ENCODE data around the gene UBN1.

DNA sequence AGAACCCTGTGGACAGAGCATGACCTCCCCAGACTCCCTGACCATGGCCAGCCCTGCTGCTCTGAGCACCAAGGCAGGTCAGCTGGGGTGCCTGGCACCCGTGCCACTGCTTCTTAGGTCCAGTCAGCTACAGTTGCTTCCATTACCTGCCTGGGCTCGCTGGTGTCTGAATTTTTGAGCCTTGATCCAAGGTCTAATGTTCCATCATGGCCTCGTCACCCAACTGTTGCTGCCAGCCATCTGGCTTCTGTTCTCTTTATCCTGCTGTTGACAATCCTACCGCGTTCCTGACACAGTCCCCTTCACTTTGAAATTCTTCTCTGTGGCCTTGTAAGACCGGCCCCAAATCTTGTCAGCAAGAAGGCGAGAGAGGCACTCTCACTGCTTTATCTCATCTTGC, 16.9 kb upstream of the UBN1 start:
- TF ChIP-seq, protein P1, sequence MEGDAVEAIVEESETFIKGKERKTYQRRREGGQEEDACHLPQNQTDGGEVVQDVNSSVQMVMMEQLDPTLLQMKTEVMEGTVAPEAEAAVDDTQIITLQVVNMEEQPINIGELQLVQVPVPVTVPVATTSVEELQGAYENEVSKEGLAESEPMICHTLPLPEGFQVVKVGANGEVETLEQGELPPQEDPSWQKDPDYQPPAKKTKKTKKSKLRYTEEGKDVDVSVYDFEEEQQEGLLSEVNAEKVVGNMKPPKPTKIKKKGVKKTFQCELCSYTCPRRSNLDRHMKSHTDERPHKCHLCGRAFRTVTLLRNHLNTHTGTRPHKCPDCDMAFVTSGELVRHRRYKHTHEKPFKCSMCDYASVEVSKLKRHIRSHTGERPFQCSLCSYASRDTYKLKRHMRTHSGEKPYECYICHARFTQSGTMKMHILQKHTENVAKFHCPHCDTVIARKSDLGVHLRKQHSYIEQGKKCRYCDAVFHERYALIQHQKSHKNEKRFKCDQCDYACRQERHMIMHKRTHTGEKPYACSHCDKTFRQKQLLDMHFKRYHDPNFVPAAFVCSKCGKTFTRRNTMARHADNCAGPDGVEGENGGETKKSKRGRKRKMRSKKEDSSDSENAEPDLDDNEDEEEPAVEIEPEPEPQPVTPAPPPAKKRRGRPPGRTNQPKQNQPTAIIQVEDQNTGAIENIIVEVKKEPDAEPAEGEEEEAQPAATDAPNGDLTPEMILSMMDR (IDR thresholded peaks at IDR 0.05) = no peak
- no peak for TF ChIP-seq POLR2AphosphoS5 (IDR thresholded peaks at IDR 0.05)
